Measurements from ENCODE around the gene TRIM54.

DNA sequence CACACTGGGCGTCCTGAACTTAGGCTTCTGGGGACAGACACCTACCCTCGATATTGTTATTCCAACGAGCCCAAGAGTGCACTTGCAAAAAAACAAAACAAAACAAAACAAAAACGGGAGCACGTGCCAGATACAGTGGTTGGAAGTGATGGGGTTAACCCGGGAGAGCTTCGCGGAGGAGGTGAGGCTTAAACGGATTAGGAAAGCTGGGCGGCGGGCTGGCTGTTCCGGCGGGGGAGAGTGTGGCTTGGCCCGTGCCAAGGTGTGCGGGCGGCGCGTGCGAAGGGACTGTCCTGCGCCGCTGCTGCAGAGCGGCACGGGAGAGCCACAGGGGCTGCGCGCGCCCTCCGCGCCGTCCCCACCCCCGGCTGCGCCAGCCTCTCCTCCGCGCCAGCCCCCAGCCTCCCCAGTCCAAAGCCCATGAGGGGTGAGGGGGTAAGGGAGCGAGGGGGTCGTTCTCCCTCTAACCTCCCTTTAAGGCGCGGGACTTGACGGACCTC is 17.9 kb upstream of the TRIM54 start:
- TF ChIP-seq EP300 (IDR thresholded peaks at IDR 0.05) (no peak), POLR2A (IDR thresholded peaks at IDR 0.05) (no peak), POLR2AphosphoS5 (IDR thresholded peaks at IDR 0.05) (no peak)

Data from upper lobe of left lung (tissue), 4 donors.